GM18520 (cell line): ENCODE results near the gene ZNF546.
"Not testable (repeated sequence)": the region's sequence is repeated elsewhere in the genome, so short reads cannot be mapped to it uniquely, and the experiment has no call there.

Experiments
- ATAC-seq: cut with Tn5 transposase; IDR thresholded peaks from one replicate; pipeline ENCODE4 v1.9.1; 2021; ENCODE audit not compliant: unreplicated experiment

The ZNF546 gene

GRCh38 chr19:39996811-39997637, at the start of gene ZNF546:
Gene ZNF546, plus strand, starts transcription at chr19:39997060. Its CDS starts 1,267 bp downstream, at chr19:39998327.
- ATAC-seq, result peak; percentile 80

- ATAC-seq, result no peak
These were observed 47.7 kb upstream of the ZNF546 start for GRCh38 chr19:39949026-39949747.

GRCh38 chr19:39951065-39951650, 45.7 kb upstream of the ZNF546 start:
- no peak for ATAC-seq

- no peak for ATAC-seq
These were observed 45.2 kb upstream of the ZNF546 start for GRCh38 chr19:39951686-39952085.

- no peak for ATAC-seq
These were observed 42.9 kb upstream of the ZNF546 start for GRCh38 chr19:39953915-39954314.

GRCh38 chr19:39957886-39958285, 39.0 kb upstream of the ZNF546 start:
- not testable (repeated sequence) for ATAC-seq

- ATAC-seq, result not testable (repeated sequence)
These were observed 37.9 kb upstream of the ZNF546 start for GRCh38 chr19:39958942-39959341.

GRCh38 chr19:39959407-39959806, 37.5 kb upstream of the ZNF546 start:
- not testable (repeated sequence) for ATAC-seq

- ATAC-seq, result no peak
These were observed 33.0 kb upstream of the ZNF546 start for GRCh38 chr19:39963898-39964297.

GRCh38 chr19:39966617-39967016, 30.2 kb upstream of the ZNF546 start:
- no peak for ATAC-seq

GRCh38 chr19:39967561-39967960, 29.3 kb upstream of the ZNF546 start:
- no peak for ATAC-seq

GRCh38 chr19:39968789-39969188, 28.1 kb upstream of the ZNF546 start:
- no peak for ATAC-seq

GRCh38 chr19:39969266-39969665, 27.6 kb upstream of the ZNF546 start:
- ATAC-seq, result no peak

- ATAC-seq, result no peak
These were observed 27.0 kb upstream of the ZNF546 start for GRCh38 chr19:39969681-39970424.

GRCh38 chr19:39970425-39970674, 26.5 kb upstream of the ZNF546 start:
- no peak for ATAC-seq

- peak; percentile 95 for ATAC-seq
These were observed 26.0 kb upstream of the ZNF546 start, which contains the start of gene PSMC4 for GRCh38 chr19:39970675-39971379. Gene PSMC4, plus strand, starts transcription at chr19:39971165. Its CDS starts 38 bp downstream, at chr19:39971203.

GRCh38 chr19:39971380-39972035, 25.4 kb upstream of the ZNF546 start:
- ATAC-seq, result no peak

- no peak for ATAC-seq
These were observed 22.3 kb upstream of the ZNF546 start for GRCh38 chr19:39974377-39975155.

- ATAC-seq, result no peak
These were observed 14.0 kb upstream of the ZNF546 start for GRCh38 chr19:39982883-39983282.
